Measurements from ENCODE around the gene PRICKLE1.

- no peak for TF ChIP-seq CTCF (conservative IDR thresholded peaks at IDR 0.05 in 1 of 2, IDR thresholded peaks at IDR 0.05 in 1 of 2; ENCODE audit: extremely low read depth in 1 of 2, insufficient read depth in 1 of 2, low read depth in 1 of 2, low read length in 2 of 2)
- TF ChIP-seq EZH2 (IDR thresholded peaks at IDR 0.05; ENCODE audit: borderline replicate concordance, low read length), result no peak
Measured at GRCh38 chr12:42459336-42459847, 130.2 kb downstream of the PRICKLE1 start.
